CD4-positive, alpha-beta T cell treated with Interferon gamma for 1 hour (primary cell): Measurements from ENCODE around the gene TRO.

Experiments used
- DNase-seq: peaks from one replicate; pipeline ENCODE4 v3.0.0-alpha.2; 2020

TRO gene

DNA sequence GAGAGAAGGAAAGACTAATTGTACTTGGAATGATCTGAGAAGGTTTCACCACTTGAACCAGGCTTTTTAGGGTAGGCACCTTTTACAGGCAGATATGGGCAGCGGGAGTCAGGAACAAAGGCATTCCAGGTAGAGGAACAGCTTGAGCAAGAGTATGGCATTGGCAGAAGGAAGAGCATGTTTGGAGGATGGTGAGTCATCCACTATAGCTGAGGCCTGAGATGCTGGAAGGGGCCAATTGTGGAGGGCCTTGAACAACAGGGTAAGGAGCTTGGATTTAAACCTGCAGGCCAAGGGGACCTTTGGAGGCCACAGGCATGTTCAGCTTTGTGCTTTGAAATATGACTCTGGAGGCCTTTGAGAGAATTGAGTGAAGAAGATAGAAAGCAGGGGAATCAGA, 41.1 kb downstream of the TRO start:
- no peak for DNase-seq

- no peak for DNase-seq
Measured at GRCh38 chrX:54964766-54965497, 44.3 kb downstream of the TRO start.

- DNase-seq = no peak
Measured at GRCh38 chrX:54977387-54977786, 56.8 kb downstream of the TRO start.

DNA sequence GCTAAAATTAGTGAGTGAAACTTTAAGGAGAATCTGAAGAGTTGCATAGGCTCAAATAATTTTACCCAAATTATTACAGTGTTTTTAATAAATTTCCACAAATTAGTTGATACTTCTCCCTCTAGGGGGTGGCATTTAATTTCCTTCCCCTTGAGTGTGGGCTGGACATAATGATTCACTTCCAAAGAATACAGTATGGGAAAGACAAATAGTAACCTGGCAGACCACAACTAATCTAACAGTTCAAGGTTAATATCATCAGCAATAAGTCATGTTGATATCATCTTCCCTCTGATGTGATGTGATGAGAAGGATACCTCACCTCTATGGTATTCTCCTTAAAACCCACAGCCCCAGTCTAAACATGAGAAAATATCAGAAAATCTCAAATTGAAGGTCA, 57.8 kb downstream of the TRO start:
- DNase-seq = no peak

DNA sequence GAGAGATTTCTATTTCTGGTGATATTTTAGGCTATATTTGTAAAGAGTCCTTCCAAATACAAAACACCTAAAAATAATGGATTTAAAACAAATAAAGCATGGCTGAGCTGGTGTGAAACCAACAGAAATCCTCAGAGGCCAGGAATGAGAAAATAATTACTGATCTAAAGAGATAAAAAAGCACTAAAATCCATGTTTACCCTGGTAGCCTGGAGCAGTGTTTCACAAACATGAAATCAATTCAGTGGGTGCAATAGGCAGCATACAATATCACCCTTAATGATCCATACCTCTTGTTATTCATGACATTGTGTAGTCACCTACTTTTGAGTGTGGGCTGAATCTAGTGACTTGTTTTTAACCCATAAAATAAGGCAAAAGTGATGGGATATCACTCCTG, 58.8 kb downstream of the TRO start:
- no peak for DNase-seq

- DNase-seq = no peak
Measured at GRCh38 chrX:54980334-54980733, 59.7 kb downstream of the TRO start.
